Measurements from ENCODE around the gene FAM53A.

- TF ChIP-seq, protein P1, sequence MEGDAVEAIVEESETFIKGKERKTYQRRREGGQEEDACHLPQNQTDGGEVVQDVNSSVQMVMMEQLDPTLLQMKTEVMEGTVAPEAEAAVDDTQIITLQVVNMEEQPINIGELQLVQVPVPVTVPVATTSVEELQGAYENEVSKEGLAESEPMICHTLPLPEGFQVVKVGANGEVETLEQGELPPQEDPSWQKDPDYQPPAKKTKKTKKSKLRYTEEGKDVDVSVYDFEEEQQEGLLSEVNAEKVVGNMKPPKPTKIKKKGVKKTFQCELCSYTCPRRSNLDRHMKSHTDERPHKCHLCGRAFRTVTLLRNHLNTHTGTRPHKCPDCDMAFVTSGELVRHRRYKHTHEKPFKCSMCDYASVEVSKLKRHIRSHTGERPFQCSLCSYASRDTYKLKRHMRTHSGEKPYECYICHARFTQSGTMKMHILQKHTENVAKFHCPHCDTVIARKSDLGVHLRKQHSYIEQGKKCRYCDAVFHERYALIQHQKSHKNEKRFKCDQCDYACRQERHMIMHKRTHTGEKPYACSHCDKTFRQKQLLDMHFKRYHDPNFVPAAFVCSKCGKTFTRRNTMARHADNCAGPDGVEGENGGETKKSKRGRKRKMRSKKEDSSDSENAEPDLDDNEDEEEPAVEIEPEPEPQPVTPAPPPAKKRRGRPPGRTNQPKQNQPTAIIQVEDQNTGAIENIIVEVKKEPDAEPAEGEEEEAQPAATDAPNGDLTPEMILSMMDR (IDR thresholded peaks at IDR 0.05) = no peak
- no peak for TF ChIP-seq POLR2A (IDR thresholded peaks at IDR 0.05)
Measured at GRCh38 chr4:1610791-1611500, 73.2 kb downstream of the FAM53A start.
